HFF-Myc (cell line): ENCODE data around the gene LDLR.

ENCODE experiments used
- DNase-seq: peaks from one replicate; pipeline ENCODE4 v3.0.0-alpha.2; 2011; ENCODE audit warnings: low read depth; ENCODE audit errors: extremely low read depth
- H3K4me3 ChIP-seq: replicated peaks from 2 replicates; pipeline ENCODE4 v1.5.1; 2011; ENCODE audit warnings: low read depth, mild to moderate bottlenecking, control low read depth, low read length
- CTCF ChIP-seq: IDR thresholded peaks from 2 replicates; pipeline ENCODE4 v1.5.1; 2012; ENCODE audit warnings: mild to moderate bottlenecking, low read depth, low read length, control low read depth; ENCODE audit errors: missing control alignments

Gene LDLR

DNA sequence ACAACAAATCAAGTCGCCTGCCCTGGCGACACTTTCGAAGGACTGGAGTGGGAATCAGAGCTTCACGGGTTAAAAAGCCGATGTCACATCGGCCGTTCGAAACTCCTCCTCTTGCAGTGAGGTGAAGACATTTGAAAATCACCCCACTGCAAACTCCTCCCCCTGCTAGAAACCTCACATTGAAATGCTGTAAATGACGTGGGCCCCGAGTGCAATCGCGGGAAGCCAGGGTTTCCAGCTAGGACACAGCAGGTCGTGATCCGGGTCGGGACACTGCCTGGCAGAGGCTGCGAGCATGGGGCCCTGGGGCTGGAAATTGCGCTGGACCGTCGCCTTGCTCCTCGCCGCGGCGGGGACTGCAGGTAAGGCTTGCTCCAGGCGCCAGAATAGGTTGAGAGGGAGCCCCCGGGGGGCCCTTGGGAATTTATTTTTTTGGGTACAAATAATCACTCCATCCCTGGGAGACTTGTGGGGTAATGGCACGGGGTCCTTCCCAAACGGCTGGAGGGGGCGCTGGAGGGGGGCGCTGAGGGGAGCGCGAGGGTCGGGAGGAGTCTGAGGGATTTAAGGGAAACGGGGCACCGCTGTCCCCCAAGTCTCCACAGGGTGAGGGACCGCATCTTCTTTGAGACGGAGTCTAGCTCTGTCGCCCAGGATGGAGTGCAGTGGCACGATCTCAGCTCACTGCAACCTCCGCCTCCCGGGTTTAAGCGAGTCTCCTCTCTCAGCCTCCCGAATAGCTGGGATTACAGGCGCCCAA lies at the start of gene LDLR:
TSS of gene LDLR (plus strand) at position 210 of the 760 bp plus-strand sequence. CDS start at position 296, 86 bp downstream.
- H3K4me3 ChIP-seq, result peak within 1 kb of the TSS; percentile 93
- peak; percentile 87 for DNase-seq
- no peak for TF ChIP-seq CTCF

DNA sequence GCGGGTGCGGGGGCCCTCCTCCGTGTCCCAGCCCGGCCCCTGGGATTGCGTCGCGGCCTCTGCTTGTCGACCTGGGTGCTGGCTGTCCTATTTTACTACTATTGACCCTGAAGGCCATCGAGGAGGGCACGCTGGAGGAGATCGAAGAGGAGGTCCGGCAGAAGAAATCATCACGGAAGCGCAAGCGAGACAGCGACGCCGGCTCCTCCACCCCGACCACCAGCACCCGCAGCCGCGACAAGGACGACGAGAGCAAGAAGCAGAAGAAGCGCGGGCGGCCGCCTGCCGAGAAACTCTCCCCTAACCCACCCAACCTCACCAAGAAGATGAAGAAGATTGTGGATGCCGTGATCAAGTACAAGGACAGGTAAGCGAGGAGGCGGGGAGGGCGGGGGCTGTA lies 48.1 kb upstream of the LDLR start:
- H3K4me3 ChIP-seq, result no peak overlapping the region
- no peak for DNase-seq
- no peak for TF ChIP-seq CTCF

DNA sequence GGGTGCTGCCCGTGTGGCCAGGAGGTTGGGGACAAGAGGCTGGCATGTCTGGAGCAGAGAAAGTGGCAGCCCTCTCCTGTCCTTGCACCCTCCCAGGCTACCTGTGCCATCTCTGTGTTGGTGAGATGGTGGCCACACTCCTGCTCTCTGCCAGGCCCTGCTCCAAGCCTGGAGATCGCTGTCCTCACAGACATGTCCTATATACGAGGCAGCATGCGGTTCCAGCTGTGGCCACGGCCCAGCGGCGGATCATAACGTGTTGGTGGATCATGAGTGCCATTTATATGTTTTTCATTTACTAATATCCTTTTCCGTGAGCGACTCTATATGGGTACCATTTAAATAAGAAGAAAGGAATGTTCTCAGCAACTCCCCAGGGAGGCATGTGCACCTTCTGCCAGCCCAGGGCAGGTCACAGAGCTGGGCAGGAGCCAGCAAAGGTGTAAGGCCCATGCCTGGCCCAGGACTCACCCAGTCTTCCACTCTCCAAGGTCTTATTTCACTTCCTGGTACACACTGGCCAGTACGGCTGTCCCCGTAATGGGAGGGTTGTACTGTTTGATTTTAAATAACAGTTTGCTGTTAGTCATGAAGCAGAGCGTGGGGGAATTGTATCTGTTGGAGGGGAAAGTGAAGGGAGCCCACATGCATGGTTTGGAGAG lies 47.2 kb upstream of the LDLR start:
- no peak for TF ChIP-seq CTCF
- H3K4me3 ChIP-seq, result no peak overlapping the region
- no peak for DNase-seq

DNA sequence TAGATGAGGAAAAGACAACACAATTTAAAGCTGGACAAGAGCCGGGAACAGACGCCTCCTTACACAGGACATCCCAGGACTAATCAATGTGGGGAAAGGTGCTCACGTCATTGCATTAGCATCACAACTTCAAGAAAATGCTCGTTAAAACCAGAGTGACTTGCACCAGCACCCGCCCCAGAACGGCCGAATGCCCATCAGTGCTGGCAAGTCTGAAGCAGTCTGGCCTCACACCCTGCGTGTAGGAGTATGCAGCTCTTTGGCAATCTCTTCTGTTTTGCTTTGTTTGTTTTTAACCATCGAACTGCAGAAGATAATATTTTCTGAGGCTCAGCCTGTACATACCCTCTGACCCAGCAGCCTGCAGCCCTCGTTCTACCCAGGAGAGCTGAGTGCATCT lies 44.8 kb upstream of the LDLR start:
- TF ChIP-seq CTCF, result no peak
- H3K4me3 ChIP-seq, result no peak overlapping the region
- DNase-seq, result no peak

GRCh38 chr19:11045536-11045935 lies 43.7 kb upstream of the LDLR start:
- TF ChIP-seq CTCF, result no peak
- DNase-seq, result no peak
- no peak overlapping the region for H3K4me3 ChIP-seq

DNA sequence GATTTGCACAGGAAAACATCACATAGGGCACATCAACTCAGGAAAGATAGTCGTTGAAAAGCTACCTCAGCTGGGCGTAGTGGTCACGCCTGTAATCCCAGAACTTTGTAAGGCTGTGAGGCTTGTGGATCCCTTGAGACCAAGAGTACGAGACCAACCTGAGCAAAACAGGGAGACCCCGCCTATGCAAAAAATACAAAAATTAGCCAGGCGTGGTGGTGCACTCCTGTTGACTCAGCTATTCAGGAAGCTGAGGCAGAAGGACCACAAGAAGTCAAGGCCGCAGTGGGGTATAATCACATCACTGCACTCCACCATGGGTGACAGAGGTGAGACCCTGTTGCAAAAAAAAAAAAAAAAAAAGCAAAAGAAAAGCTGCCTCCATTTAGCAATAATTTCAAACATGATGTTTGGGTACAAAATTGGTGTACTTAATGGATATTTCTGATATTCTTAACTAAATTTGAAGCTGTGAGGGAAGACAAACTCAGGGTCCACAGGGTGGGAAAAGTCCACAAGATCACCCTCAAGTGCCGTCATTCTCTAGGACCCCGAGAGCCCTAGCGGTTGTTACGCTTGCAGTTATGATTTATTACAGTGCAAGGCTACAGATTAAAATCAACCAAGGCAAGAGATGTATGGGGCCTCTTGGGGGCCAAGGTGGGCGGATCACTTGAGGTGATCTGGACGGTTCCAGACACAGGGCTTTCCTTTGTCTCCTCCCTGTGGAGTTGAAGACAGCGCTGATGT lies 42.5 kb upstream of the LDLR start:
- H3K4me3 ChIP-seq, result no peak overlapping the region
- TF ChIP-seq CTCF, result no peak
- DNase-seq, result no peak
